Fibroblast of skin of right biceps (primary cell): ENCODE results near the gene ACP5.
"Not testable (repeated sequence)": the region's sequence is repeated elsewhere in the genome, so short reads cannot be mapped to it uniquely, and the experiment has no call there.

Experiments used
- DNase-seq: peaks from one replicate; pipeline ENCODE4 v3.0.0-alpha.2; 2013

Gene ACP5

DNA sequence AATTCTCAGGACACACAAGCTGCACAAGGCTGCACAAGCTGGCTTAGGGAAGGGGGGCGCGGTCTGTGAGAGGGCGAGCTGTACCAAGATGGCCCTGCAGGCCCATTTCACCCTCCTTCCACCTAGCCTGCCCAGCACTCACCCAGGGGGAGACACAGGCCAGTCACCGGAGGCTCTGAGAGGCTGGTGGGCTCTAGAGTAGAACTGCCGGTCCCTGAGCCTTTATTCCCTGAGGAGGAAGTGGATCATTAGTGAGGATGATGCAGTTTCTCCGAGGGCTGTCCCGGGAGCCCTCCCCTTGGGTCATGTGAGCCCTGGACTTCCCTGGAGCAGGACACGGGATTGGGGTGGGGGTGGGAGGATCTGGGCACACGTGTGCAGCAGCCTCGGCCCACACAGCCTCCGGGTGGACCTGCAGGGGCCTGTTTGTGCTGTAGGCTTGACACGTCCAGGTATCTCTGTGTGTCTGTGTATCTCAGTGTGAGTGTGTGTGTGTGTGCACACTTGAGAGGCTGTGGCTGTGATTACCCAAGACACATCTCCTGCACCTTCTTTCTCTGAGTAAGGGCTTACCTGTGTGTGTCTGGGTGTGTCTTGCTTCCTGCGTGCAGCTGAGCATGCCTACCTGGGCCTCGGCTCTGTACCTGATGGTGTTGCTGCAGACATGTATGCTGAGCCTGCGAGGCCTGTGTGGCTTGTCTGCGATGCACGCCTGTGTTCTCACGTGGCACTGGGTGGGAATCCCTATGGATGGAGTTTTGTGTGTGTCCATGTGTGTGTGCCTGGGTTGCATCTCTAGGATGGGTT is at the start of gene ACP5:
Gene ACP5 (minus strand): TSS at position 195 of the 807 bp plus-strand sequence. CDS start 328 bp downstream, outside the sequence.
- peak; percentile 33 for DNase-seq

DNA sequence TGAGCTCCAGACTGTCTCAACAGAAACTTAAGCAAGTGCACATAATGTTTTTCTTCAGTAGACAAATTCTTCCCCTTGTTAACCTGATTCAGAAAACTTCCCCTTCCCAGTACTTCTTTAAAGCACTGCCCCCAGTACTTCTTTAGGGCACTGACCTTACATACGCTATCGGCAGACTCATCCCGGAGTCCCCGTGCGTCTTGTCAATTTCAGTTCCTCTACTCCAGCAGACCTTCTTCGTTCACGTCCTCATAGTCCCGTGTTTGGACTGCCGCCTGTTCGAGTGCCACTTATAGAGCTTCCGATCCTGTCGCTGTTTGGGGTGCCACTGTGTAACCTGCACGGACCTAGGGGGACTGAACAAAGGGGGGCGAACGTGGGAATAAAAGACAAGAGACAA is 48.8 kb upstream of the ACP5 start:
- DNase-seq = no peak

DNA sequence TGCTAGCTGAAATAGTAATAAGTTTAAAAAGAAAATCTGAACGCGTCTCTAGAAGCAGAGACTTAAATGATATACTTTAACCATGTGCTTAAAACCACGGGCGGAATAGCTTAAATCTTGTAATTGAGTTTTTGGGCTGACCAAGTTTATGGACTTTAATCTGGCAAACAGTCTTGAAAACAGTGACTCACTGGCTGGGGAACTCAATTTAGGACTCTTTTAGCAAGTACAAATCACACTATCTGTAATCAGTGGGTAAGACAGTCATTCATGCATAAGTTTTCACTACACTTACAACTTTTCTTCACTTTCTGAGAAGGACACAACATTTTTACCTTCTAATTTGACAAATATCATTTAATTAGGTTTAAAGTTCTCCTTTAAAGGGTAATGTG is 46.6 kb upstream of the ACP5 start:
- peak; percentile 53 for DNase-seq

DNA sequence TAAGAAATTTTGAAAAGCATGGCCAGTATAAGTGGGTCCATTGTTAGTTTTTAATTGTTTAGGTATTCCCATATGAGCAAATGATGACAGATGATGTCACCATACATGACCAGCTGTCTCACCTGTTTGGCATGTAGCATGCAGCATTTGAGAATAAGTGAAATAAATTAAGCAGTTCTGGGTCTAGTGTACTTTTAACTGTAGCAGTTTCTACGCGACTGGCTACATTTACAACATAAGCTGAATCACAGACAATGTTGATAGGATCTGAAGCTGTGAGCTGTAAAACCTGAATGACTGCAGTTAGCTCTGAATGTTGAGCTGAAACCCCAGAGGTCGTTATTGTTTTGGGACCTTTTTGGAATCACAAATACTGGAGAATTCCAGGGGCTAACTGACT is 45.0 kb upstream of the ACP5 start:
- DNase-seq = not testable (repeated sequence)

DNA sequence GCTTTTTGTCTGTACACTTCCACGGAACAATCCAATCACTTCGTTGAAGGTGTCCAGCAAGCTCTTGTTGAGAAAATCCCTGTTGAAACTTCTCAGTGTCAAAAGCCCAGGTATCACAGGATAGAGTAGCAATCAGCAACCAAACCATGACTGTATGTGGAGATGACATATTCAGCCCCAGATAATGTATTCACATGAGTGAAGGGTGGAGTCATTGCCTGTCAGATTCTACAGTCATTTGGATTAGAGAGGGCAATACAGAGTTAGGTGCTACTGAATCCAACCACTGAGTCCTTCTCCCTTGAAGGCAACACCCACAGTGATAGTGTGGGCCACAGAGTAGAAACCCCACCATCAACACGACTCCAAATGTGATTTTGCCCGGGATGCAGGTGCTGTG is 43.1 kb upstream of the ACP5 start:
- no peak for DNase-seq

DNA sequence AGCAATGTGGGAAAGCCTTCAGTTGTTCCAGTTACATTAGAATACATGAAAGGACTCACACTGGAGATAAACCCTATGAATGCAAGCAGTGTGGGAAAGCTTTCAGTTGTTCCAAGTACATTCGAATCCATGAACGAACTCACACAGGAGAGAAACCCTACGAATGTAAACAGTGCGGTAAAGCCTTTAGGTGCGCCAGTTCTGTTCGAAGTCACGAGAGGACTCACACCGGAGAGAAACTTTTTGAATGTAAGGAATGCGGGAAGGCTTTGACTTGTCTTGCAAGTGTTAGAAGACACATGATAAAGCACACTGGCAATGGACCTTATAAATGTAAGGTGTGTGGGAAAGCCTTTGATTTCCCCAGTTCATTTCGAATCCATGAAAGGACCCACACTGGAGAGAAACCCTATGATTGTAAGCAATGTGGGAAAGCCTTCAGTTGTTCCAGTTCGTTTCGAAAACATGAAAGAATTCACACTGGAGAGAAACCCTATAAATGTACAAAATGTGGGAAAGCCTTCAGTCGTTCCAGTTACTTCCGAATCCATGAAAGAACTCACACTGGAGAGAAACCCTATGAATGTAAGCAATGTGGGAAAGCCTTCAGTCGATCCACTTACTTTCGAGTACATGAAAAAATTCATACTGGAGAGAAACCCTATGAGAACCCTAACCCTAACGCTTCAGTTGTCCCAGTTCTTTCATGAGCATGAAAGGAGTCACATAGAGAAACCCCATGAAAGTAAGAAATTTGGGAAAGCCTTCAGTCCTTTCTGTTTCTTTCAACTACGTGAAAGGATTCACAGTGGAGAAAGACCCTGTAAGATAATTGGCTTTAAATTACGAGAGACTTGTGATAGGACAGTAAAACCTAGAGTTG is 40.0 kb upstream of the ACP5 start:
- DNase-seq = no peak

DNA sequence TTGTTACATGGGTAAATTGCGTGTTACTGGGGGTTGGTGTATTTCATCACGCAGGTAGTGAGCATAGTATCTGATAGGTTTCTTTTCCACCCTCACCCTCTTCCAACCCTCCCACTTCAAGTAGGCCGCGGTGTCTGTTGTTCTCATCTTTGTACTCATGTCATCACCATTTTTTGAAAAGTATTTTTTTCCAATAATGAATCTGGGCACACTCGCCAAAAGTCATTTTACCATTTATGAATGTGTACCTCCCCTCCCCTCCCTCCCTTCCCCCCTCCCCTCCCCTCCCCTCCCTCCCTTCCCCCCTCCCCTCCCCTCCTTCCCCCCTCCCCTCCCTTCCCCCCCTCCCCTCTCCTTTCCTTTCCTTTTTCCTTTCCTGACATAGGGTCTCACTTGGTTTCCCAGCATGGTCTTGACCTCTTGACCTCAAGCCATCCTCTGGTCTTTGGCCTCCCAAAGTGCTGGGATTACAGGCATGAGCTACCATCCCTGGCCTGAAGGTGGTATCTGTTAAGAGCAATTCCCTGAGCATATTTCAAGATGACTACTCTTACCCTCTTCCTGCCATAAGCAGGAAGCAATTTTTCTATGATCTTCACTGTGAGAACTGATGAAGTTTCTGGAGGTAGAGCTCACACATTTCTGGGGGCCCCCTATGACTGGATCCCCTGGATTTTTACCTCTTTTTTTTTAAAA is 35.5 kb upstream of the ACP5 start:
- DNase-seq = no peak

DNA sequence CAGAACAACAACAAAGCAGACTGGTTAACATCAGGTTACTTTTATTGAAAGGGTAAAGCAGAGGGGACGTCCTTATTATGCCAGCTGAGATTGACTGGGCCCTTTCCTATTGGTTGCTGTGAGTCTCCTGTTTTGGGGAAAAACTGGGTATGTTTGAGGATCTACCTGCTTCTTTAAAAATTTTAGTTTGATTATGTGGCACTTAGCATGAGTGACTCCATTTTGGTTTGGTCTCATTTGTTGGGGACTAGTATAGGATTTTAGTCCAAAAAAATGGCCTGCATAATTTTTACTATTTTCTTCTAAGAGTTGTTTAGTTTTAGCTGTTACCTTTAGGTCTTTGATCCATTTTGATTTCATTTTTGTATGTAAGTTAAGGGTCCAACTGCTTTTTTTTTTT is 34.3 kb upstream of the ACP5 start:
- no peak for DNase-seq

DNA sequence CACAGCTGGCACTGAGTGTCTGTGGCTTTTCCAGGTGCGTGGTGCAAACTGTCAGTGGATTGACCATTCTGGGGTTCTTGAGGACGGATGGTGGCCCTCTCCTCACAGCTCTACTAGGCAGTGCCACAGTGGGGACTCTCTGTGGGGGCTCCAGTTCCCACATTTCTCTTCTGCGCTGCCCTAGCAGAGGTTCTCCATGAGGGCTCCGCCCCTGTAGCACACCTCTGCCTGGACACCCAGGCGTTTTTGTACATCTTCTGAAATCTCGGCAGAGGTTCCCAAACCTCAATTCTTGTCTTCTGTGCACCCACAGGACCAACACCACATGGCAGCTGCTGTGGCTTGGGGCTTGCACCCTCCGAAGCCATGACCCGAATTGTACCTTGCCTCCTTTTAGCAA is 29.0 kb upstream of the ACP5 start:
- no peak for DNase-seq

DNA sequence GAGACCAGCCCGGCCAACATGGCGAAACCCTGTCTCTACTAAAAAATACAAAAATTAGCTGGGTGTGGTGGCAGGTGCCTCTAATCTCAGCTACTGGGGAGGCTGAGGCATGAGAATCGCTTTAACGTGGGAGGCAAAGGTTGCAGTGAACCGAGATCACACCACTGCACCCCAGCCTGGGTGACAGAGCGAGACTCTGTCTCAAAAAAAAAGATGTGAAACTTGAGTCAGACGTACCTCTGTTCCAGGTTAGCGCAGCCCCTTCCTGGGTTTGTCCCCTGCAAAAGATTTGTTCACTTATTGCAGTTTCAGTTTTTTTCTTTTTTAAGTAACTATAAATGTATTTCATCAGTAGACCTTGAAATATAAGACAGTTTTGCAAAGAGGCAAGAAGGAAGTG is 22.3 kb upstream of the ACP5 start:
- DNase-seq = not testable (repeated sequence)

DNA sequence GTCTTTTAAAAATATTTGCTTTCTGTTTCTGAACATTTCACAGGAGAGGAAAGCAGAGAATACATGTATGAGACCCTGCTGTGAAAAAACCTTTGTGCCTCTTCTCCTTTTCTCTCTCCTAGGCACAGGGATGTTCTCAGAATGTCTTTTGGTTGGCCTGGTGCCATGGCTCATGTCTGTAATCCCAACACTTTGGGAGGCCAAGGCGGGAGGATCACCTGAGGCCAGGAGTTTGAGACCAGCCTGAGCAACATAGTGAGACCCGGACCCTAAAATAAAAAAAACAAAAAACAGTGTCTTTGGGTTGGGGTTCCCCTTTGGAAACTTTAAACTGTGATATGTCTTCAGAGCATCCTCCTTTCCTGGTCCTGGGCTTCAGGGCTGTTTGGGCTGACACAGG is 21.3 kb upstream of the ACP5 start:
- DNase-seq = no peak

DNA sequence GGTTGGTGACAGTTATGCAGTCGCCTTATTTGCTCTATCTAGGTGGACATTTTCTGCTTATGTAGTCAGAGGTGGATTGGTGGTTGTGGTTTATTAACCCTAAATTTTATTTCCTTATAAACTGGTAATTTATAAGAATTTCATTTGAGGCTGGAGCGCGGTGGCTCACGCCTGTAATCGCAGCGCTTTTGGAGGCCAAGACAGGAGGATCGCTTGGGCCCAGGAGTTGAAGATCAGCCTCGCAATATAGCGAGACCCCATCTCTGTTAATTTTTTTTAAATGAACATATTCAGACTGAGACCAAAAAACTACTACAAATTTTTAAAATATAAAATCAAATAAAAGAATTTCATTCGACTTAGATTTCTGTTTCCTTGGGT is 20.6 kb upstream of the ACP5 start:
- no peak for DNase-seq

DNA sequence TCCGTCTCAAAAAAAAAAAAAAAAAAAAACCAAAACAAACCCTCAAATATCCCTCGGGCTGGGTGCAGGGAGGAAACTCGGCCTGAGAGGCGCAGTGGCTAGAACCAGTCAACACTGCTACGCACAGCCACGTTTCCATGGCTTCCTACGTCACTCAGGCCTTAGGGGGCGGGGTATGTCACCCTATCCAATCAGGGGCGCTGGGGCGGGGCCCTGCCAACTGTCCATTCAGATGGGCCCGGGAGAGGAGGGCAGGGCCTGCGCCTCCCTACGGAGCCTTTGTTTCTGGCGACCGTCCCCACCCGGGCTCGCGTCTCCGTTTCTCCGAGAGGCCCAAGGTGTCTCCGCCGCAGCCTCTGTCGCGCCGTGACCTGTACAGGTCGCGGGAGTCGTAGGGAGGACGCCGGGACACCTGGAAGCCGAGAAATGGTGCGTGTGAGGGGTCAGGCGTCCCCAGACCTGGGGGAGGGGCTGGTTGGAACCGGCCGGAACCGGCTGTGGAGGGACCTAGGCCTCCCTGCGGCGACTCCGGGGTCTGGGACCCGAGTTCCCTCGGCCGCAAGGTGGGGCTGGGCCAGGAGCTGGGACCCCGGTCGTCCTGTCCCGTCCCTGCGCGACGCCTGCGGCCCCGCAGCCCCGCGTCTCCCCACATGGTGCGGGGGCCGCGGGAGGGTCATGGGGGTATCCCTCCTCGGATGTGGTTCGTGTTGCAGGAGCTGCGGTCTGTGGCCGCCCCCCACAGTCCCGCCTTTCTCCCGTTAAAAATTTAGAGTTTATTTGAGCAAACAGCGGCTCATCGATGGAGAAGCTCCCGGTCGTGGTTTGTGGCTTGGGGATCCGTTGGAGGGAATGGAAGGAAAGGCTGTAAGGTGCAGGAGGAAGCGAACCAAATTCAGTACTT is 20.0 kb upstream of the ACP5 start, which contains the start of gene ZNF627:
Gene ZNF627 (plus strand): TSS at position 282 of the 901 bp plus-strand sequence. CDS start 145 bp downstream, at position 427.
- peak; percentile 99 for DNase-seq

DNA sequence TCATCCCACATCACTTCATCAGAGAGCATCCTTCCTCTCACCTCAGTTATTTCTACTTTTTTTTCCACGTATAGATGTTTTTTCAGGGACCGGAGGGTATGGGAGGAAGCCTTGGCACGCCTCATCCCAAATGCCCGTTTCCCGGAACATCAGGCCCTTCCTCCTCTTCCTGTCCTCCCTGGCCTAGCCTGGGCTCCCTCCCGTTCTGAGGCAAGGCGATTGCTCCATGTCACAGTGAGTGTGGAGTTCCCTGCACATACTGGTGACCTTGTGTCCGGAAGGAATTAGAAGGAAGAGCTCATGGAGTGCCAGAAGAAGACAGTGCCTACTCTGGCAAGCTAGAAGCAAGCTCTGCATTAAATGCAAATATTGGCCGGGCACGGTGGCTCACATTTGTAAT is 18.7 kb upstream of the ACP5 start:
- DNase-seq = no peak

DNA sequence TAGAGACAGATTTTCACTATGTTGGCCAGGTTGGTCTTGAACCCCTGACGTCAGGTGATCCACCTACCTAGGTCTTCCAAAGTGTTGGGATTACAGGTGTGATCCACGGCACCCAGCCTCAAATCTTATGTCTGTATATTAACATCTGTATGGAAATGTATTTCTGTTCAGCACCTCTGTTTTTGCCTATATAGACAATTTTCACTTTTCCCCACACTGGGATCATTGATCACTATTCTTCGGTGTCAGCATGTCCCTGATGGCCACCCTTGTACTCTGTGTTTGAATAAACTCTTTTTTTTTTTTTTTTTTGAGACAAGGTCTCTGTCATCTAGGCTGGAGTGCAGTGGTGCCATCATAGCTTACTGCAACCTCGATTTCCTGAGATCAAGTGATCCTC is 16.6 kb upstream of the ACP5 start:
- no peak for DNase-seq

DNA sequence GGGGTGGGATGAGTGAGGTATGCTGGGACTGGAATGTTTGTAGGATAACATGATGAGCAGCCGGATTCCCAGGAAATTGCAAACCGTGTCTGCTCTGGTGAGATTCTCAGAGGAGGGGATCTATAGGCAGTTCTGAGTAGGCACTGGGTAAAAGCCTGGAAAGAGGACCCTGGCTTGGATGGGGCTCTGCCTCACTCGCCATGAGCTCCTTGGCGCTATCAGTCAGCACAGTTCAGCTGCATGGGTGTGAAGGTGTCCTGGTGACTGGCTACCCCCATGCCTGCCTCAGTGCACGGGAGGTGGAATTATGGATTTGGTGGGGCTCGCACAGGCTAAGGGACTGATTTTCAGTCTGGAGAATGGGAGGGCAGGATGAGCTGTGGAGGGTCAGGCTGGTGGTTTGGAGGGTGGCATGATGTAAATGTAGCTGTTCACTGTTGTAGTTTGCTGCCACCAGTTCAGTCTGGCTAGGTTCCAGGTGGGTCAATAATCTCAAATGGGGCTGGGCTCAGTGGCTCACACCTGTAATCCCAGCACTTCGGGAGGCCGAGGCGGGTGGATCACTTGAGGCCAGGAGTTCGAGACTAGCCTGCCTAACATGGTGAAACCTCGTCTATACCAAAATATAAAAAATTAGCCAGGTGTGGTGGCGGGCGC is 10.7 kb upstream of the ACP5 start:
- DNase-seq = no peak

DNA sequence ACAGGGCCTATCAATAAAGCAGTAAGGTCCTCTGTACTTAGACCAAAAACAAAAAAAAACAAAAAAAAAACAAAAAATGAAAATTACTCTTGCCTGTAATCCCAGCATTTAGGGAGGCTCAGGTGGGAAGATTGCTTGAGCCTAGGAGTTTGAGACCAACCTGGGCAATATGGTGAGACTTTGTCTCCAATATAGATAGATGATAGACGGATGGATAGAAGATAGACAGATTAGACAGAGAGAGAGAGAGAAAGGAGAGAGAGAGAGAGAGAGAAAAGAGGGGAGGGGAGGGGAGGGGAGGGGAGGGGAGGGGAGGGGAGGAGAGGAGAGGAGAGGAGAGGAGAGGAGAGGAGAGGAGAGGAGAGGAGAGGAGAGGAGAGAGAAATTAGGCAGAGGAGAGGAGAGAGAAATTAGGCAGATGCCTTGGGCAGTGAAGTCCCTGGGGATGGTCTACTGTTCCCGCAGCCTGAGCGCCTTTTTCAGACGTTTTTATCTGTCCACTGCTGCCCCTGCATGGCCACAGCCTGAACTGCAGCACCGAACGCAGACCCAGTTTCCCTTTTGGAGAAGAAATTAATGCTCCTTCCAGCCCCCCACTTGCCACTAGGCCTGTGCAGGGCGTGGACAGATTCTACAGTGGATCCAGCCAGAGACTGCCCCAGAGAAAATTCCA is 10.0 kb upstream of the ACP5 start:
- peak; percentile 64 for DNase-seq

DNA sequence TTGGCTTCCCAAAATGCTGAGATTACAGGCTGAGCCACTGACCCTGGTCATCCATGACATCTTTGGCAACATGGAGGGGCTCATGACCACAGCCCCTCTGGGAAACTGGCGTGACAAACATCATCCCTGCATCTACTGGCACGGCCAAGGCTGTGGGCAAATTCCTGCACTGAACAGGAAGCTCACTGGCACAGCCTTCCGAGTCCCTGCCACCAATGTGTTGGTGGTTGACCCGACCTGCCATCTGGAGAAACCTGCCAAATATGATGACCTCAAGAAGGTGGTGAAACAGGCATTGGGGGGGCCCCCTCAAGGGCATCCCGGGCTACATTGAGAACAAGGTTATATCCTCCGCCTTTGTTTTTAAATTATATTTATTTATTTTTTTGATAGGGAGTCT is 8.9 kb upstream of the ACP5 start:
- no peak for DNase-seq

DNA sequence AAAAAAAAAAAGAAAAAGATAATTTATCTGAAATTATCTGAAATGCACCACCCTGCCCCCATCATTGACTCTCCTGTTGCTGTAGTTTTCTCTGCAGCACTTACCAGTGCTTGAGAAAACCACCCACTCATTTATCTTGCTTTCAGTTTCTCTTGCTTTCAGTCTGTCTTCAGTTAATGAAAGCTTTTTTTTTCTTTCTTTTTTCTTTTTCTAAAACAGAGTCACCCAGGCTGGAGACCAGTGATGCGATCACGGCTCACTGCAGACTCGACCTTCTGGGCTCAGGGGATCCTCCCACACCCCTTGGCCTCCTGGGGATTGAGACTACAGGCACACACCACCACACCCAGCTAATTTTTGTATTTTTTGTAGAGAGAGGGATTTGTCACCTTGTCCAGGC is 4.3 kb upstream of the ACP5 start:
- DNase-seq = no peak

DNA sequence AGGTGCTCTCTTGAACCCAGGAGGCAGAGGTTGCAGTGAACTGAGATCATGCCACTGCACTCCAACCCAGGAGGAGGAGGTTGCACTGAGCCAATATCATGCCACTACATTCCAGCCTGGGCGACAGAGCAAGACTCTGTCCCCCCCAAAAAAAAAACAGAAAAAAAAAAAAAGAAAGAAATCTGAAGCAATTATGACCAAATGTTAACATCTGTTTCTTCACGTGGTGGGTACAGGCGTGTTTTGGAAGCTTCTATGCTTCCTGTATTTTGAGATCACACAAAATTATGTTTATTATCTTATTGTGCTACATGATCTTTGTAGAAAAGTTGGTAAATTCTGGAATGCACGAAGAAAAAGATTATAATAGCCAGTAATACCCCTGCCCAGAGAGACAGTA is 2.7 kb upstream of the ACP5 start:
- no peak for DNase-seq
